Measurements from ENCODE around the gene TSR1.

- TF ChIP-seq CTCF (IDR thresholded peaks at IDR 0.05), result no peak
- TF ChIP-seq POLR2A (IDR thresholded peaks at IDR 0.05), result no peak
Observed at GRCh38 chr17:2275722-2276121, 60.5 kb downstream of the TSR1 start.

Measured in lower leg skin (tissue), 3 donors.